Adipose tissue (tissue), 3 donors: Measurements from ENCODE around the gene TMEM273. TPM values are rescaled to one million over a fixed set of nuclear protein-coding genes. Genes with fewer than 3 reads are reported as not detected.

Experiments used
- H3K27ac ChIP-seq: one replicate; pipeline ENCODE4 v1.5.1; 2013; ENCODE audit warnings: low read depth, low read length
- WGBS, 3 donors: extraction: QIAGEN DNeasy Blood & Tissue Kit; methylation state at CpG; one replicate each; pipeline ENCODE4 v1.1.7; 2013; 5-methylcytosine and 5-hydroxymethylcytosine counted together
- polyA plus RNA-seq, 3 donors: library from polyadenylated mRNA; stranded (reverse); fragments of 200-250 nt; gene quantifications; one replicate each; pipeline ENCODE4 v1.2.3, GENCODE V29; 2013
- donor health status: healthy with polysubstance abuse.
- donor health status: Bipolar disorder and iron deficiency.
- donor health status: healthy.

The TMEM273 gene
- polyA plus RNA-seq, 3 donors, result 3.6 to 41.8 (median 26.4) TPM

GRCh38 chr10:49153971-49154370, 34.2 kb downstream of the TMEM273 start:
- WGBS, 3 donors, result 94 to 100% (median 95%) methylated on average over 1 of the region's 1 CpG

GRCh38 chr10:49153115-49153514, 35.1 kb downstream of the TMEM273 start:
- no peak overlapping the region for H3K27ac ChIP-seq
- 61 to 68% (median 67%) methylated on average over 4 of the region's 4 CpGs for WGBS, 3 donors

More at GRCh38 chr10:49153971-49154370, 34.2 kb downstream of the TMEM273 start:
- H3K27ac ChIP-seq, result no peak overlapping the region

GRCh38 chr10:49152663-49153062, 35.5 kb downstream of the TMEM273 start:
- H3K27ac ChIP-seq, result no peak overlapping the region
- WGBS, 3 donors, result 64 to 79% (median 76%) methylated on average over 4 of the region's 4 CpGs

- 72 to 98% (median 91%) methylated on average over 4 of the region's 4 CpGs for WGBS, 3 donors
- no peak overlapping the region for H3K27ac ChIP-seq
These were observed 36.2 kb downstream of the TMEM273 start for GRCh38 chr10:49152037-49152436.

GRCh38 chr10:49151481-49151880, 36.7 kb downstream of the TMEM273 start:
- 59 to 81% (median 75%) methylated on average over 1 of the region's 1 CpG for WGBS, 3 donors
- H3K27ac ChIP-seq, result no peak overlapping the region

- H3K27ac ChIP-seq, result no peak overlapping the region
- WGBS, 3 donors, result 31 to 34% (median 34%) methylated on average over 2 of the region's 2 CpGs
These were observed 37.2 kb downstream of the TMEM273 start for GRCh38 chr10:49151025-49151445.

GRCh38 chr10:49150426-49150825, 37.8 kb downstream of the TMEM273 start:
- no peak overlapping the region for H3K27ac ChIP-seq
- 58 to 77% (median 63%) methylated on average over 5 of the region's 5 CpGs for WGBS, 3 donors

GRCh38 chr10:49149881-49150280, 38.3 kb downstream of the TMEM273 start:
- no peak overlapping the region for H3K27ac ChIP-seq
- 71 to 93% (median 88%) methylated on average over 3 of the region's 3 CpGs for WGBS, 3 donors

GRCh38 chr10:49144058-49144720, 44.0 kb downstream of the TMEM273 start:
- H3K27ac ChIP-seq, result no peak overlapping the region
- WGBS, 3 donors, result 67 to 72% (median 69%) methylated on average over 2 of the region's 2 CpGs

- H3K27ac ChIP-seq, result no peak overlapping the region
These were observed 44.9 kb downstream of the TMEM273 start for GRCh38 chr10:49143249-49143648.

- 58 to 87% (median 79%) methylated on average over 5 of the region's 5 CpGs for WGBS, 3 donors
- no peak overlapping the region for H3K27ac ChIP-seq
These were observed 46.5 kb downstream of the TMEM273 start for GRCh38 chr10:49141541-49142332.

GRCh38 chr10:49140304-49141177, 47.6 kb downstream of the TMEM273 start:
- H3K27ac ChIP-seq, result no peak overlapping the region

GRCh38 chr10:49139846-49140195, 48.4 kb downstream of the TMEM273 start:
- H3K27ac ChIP-seq, result no peak overlapping the region
- WGBS, 3 donors, result 73 to 89% (median 83%) methylated on average over 4 of the region's 4 CpGs

More at GRCh38 chr10:49140304-49141177, 47.6 kb downstream of the TMEM273 start:
- 78 to 85% (median 79%) methylated on average over 5 of the region's 5 CpGs for WGBS, 3 donors

- H3K27ac ChIP-seq, result no peak overlapping the region
- WGBS, 3 donors, result 57 to 65% (median 64%) methylated on average over 8 of the region's 8 CpGs
These were observed 49.0 kb downstream of the TMEM273 start for GRCh38 chr10:49139028-49139845.

GRCh38 chr10:49138361-49138891, 49.8 kb downstream of the TMEM273 start:
- 61 to 74% (median 63%) methylated on average over 7 of the region's 7 CpGs for WGBS, 3 donors
- H3K27ac ChIP-seq, result no peak overlapping the region

GRCh38 chr10:49136525-49136924, 51.7 kb downstream of the TMEM273 start:
- no peak overlapping the region for H3K27ac ChIP-seq
- 61 to 66% (median 61%) methylated on average over 1 of the region's 1 CpG for WGBS, 3 donors

GRCh38 chr10:49135575-49136313, 52.4 kb downstream of the TMEM273 start:
- no peak overlapping the region for H3K27ac ChIP-seq
- WGBS, 3 donors, result 43 to 58% (median 44%) methylated on average over 9 of the region's 9 CpGs
